GM19463 (cell line): ENCODE results near the gene ZIC2.
"Not testable (repeated sequence)": the region's sequence is repeated elsewhere in the genome, so short reads cannot be mapped to it uniquely, and the experiment has no call there.

ENCODE experiments used
- ATAC-seq: cut with Tn5 transposase; IDR thresholded peaks from one replicate; pipeline ENCODE4 v1.9.1; 2021; ENCODE audit warnings: mild to moderate bottlenecking, moderate library complexity; ENCODE audit not compliant: unreplicated experiment

The ZIC2 gene

DNA sequence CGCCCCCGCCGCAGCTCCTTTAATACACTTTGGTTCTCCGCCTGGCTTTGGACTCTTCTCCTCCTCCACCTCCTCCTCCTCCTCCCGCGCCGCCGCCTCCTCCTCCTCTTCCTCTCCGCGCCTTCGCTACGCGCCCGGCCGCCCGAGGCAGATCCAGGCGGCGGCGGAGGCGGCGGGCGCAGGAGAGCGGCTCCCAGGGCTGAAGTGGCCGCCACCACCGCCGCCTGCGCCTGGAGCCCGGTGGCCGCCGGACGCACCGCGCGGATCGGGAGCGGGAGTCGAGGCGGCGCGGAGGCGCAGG is at the start of gene ZIC2:
Gene ZIC2, plus strand, starts transcription at position 50 of the 301 bp plus-strand sequence. CDS start 281 bp downstream, outside the sequence.
- no peak for ATAC-seq

DNA sequence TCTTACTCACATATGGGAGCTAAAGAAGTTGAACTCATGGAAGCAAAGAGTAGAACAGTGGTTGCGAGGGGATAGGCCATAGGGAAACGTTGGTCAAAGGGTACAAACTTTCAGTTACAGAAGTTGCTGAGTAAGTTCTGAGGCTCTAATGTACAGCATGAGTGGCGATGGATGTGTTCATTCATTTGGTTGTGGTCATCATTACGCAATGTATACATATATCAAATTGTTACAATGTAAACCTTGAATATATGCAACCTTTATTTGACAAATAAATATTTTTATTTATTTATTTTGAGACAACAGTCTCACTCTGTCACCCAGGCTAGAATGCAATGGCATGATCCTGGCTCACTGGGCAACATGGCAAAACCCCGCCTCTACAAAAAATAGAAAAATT is 48.7 kb upstream of the ZIC2 start:
- ATAC-seq: no peak

- no peak for ATAC-seq
These were observed 45.8 kb upstream of the ZIC2 start for GRCh38 chr13:99935772-99936171.

GRCh38 chr13:99938635-99939034 is 42.9 kb upstream of the ZIC2 start:
- no peak for ATAC-seq

DNA sequence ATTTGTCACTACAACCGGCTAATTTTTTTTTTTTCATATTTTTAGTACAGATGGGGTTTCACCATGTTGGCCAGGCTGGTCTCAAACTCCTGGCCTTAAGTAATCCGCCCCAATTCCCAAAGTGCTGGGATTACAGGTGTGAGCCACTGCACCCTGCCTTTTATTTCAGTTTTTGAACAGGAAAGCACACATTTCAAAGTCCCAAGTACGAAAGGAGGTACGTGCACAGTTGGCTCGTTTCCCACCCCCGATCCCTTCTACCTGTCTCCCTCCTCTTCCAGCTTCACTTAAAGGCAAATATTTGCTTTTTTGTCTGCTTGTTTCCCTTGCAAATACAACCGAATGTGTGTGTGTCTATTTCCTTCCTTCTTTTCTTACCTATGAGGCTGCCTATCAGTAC is 40.5 kb upstream of the ZIC2 start:
- no peak for ATAC-seq

GRCh38 chr13:99941911-99942310 is 39.7 kb upstream of the ZIC2 start:
- no peak for ATAC-seq

GRCh38 chr13:99944102-99944501 is 37.5 kb upstream of the ZIC2 start:
- no peak for ATAC-seq

DNA sequence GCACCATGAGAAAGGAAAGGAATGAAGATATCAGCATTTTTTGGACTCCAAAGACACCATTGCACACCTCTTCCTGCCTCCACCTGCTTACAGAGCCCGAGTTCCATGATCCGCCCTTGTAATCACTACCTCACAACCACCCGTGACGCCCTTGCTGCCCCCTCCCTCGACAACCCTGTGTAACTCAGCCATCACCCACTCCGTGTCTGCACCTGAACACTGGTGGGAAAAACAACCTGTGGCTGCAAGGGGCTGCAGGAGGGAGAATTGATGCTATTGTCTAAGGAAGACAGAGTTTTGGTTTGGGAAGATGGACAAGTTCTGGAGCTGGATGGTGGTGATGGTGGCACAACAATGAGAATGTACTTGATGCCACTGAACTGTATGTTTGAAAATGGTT is 37.0 kb upstream of the ZIC2 start:
- no peak for ATAC-seq

GRCh38 chr13:99945515-99945914 is 36.1 kb upstream of the ZIC2 start:
- ATAC-seq: not testable (repeated sequence)

GRCh38 chr13:99947666-99948065 is 33.9 kb upstream of the ZIC2 start:
- no peak for ATAC-seq

GRCh38 chr13:99948411-99948810 is 33.2 kb upstream of the ZIC2 start:
- ATAC-seq: no peak

DNA sequence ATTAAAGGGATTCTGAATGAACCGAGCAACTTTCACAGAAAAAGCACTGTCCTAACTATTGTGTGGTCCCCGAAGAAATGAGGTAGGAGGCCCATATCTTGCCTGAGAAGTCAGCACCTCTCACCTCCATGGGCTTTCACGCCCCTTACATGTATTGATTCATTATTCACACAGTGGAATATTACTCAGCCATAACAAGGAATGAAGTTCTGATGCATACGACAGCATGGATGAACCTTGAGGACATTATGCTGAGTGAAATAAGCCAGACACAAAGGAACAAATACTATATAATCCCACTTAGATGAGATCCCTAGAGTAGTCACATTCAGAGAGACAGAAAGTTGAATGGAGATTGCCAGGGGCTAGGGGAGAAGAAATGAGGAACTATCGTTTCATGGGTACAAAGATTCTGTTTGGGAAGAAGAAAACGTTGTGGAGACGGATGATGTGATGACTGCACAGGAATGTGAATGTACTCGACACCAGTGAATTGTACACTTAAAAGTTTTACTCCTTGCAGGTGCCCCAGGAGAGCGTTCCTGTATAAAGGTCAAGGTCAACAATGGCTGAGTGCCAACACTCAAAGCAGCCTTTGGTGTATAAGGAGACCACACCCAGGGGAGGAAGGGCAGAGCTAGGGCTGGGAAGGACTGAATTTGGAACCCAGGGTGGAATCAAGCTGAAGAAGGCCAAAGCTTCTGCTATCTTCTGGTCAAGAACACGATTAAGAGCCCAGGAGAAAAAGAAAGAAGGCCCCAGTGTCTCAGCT is 32.5 kb upstream of the ZIC2 start:
- no peak for ATAC-seq

- no peak for ATAC-seq
These were observed 31.7 kb upstream of the ZIC2 start for GRCh38 chr13:99949679-99950413.

GRCh38 chr13:99951666-99952065 is 29.9 kb upstream of the ZIC2 start:
- not testable (repeated sequence) for ATAC-seq

GRCh38 chr13:99953138-99953755 is 28.3 kb upstream of the ZIC2 start:
- ATAC-seq: no peak

GRCh38 chr13:99955107-99955746 is 26.4 kb upstream of the ZIC2 start:
- no peak for ATAC-seq

- ATAC-seq: no peak
These were observed 25.7 kb upstream of the ZIC2 start for GRCh38 chr13:99955747-99956472.

DNA sequence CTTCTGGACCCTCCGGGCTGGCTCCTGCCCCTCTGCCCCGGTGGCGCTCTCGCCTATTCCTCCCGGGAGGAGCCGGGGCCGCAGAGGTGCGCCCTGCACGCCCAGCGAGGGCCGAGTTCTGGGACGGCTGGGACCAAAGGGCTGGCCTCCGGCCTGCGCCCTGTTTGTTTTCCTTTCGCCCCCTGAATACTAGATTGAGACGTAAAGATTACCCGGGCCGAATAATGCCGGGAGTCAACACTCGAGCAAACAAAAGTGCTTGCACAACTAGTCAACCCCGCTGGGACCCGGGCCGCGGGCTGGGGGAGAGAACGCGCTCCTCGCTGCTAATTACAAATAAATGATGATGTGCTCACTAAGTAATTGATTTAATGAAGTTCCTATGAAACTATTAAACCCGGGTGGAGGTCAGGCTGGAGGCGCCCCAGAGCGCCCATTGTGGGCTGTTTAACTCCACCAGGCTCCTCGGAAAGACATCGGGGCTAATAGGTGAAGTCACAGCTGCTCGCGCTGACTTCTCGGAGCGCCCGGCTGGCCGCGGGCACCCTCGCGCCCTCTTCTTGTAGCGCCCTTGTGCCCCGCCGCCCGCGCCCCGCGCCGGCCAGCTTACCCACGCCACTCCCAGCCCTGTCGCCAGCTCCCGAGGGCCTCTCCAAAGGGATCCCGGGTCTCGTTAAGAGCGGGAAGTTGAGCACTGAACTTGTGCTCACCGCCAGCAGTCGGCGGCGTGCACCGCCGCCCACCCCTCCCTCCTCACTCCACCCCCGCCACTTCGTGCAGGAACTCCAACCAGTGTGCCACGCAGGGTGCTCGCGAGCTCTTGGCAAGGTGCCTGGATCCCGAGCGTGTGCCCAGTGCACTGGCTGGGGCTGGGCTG is 24.9 kb upstream of the ZIC2 start:
- no peak for ATAC-seq

DNA sequence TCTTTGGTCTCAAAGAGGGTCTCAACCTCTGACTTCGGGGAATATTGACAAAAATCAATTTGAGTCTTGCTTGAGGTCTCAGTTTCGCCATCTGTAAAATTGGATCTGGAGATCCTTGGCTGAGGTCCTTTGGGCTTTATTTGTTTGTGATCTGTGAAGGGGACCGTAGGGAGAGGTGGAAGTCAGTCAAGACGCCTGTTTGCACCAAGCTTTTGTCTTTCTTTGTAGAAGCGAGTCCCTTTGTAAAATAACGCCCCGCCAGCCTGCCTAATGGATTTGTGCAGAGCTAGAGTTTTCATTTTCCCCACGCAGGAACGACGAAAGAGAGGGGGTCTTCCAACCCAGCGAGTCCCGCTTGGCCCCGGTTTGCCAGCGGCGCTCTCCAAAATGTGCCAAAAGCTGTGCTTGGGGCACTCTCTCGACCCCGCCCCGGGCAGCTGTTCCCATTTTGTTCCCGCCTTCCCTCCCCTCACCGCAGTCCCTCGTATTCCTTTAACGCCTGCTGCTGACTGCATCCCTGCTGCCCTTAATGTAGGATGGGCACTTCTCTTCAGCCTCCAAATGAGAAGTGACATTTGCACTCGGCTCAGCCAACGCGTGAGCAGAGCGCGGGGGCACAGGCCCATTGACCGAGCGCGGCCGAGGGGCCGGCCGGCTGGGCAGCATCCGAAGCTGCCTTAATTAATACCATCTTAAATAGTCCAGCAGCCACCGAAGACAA is 23.0 kb upstream of the ZIC2 start:
- no peak for ATAC-seq
